Keratinocyte (primary cell): Measurements from ENCODE around the gene KCTD1. TPM values are rescaled to one million over a fixed set of nuclear protein-coding genes. Genes with fewer than 3 reads are reported as not detected.
A peak's percentile ranks its signal among the peaks of the same experiment; 100 is the strongest.

Source experiments
- DNase-seq: peaks from one replicate; pipeline ENCODE4 v3.0.0-alpha.2; 2011; ENCODE audit warnings: low read depth, missing footprints, low spot score
- FAIRE-seq: peaks from 2 replicates; lab custom pipeline; 2011; peaks lifted over from hg19 to GRCh38; lab: Jason Lieb, UNC
- H2AFZ ChIP-seq: 2 replicates; pipeline ENCODE4 v1.6.0; 2012; ENCODE audit warnings: low read length, control low read depth, inconsistent platforms; ENCODE audit not compliant: control insufficient read depth
- H3K27ac ChIP-seq: 2 replicates; pipeline ENCODE4 v1.5.1; 2011; ENCODE audit warnings: low read length; ENCODE audit not compliant: control insufficient read depth, insufficient read depth
- H3K27me3 ChIP-seq: 3 replicates; pipeline ENCODE4 v1.6.0; 2011; ENCODE audit warnings: low read length; ENCODE audit not compliant: control insufficient read depth, insufficient read depth; ENCODE audit errors: extremely low read depth
- H3K36me3 ChIP-seq, 2 experiments: 2 replicates in 1 of 2; 3 replicates in 1 of 2; pipeline ENCODE4 v1.5.1; 2011; ENCODE audit warnings: low read length in 2 of 2, mild to moderate bottlenecking in 1 of 2; ENCODE audit not compliant: control insufficient read depth in 2 of 2, insufficient read depth in 2 of 2; ENCODE audit errors: extremely low read depth in 1 of 2
- H3K4me1 ChIP-seq: 3 replicates; pipeline ENCODE4 v1.5.1; 2011; ENCODE audit warnings: low read length; ENCODE audit not compliant: control insufficient read depth, insufficient read depth; ENCODE audit errors: extremely low read depth
- H3K4me2 ChIP-seq: 3 replicates; pipeline ENCODE4 v1.6.0; 2011; ENCODE audit warnings: low read depth, low read length; ENCODE audit not compliant: control insufficient read depth, insufficient read depth; ENCODE audit errors: extremely low read depth
- H3K4me3 ChIP-seq, 3 experiments: fragments of 200-600 bp in 1 of 3; sonication (generic) in 1 of 3; 2 replicates in 2 of 3; 3 replicates in 1 of 3; pipeline ENCODE4 v1.5.1; 2011 to 2016; ENCODE audit warnings: low read length in 3 of 3, mild to moderate bottlenecking in 3 of 3, control low read depth in 2 of 3, inconsistent platforms in 1 of 3, low read depth in 1 of 3, mixed read lengths in 1 of 3, mixed run types in 1 of 3, moderate library complexity in 1 of 3; ENCODE audit not compliant: control insufficient read depth in 2 of 3, insufficient read depth in 2 of 3; ENCODE audit errors: extremely low read depth in 1 of 3
- H3K79me2 ChIP-seq: 2 replicates; pipeline ENCODE4 v1.6.0; 2012; ENCODE audit warnings: low read length; ENCODE audit not compliant: control insufficient read depth, insufficient read depth
- H3K9ac ChIP-seq: 3 replicates; pipeline ENCODE4 v1.6.0; 2011; ENCODE audit warnings: low read length; ENCODE audit not compliant: control insufficient read depth, insufficient read depth; ENCODE audit errors: extremely low read depth
- H3K9me1 ChIP-seq: 3 replicates; pipeline ENCODE4 v1.6.0; 2011; ENCODE audit warnings: low read length; ENCODE audit not compliant: control insufficient read depth, insufficient read depth; ENCODE audit errors: extremely low read depth
- H3K9me3 ChIP-seq: 2 replicates; pipeline ENCODE4 v1.5.1; 2012; ENCODE audit warnings: low read depth, low read length; ENCODE audit not compliant: control insufficient read depth
- H4K20me1 ChIP-seq: 3 replicates; pipeline ENCODE4 v1.6.0; 2011; ENCODE audit warnings: low read length; ENCODE audit not compliant: control insufficient read depth, insufficient read depth; ENCODE audit errors: extremely low read depth
- EZH2 ChIP-seq: IDR thresholded peaks from one replicate; pipeline ENCODE4 v1.6.1; 2012; ENCODE audit warnings: inconsistent platforms, mild to moderate bottlenecking, low read length, moderate library complexity
- dilution Hi-C: fragments of 300-500 bp; cut with MboI; formaldehyde crosslinking; loops from one replicate; pipeline ENCODE4 v1.7.0; 2020; ENCODE audit warnings: low sequenced_read_pairs; ENCODE audit not compliant: extremely low pct_ligation_motif_present
- polyA plus RNA-seq, 5 experiments: library from polyadenylated mRNA; depleted of rRNA in 3 of 5; stranded (reverse) in 3 of 5; stranded (forward) in 1 of 5; unstranded in 1 of 5; fragments of >200 nt; gene quantifications; 1 replicate in 1 of 5; 2 replicates in 3 of 5; 3 replicates in 1 of 5; pipeline versions ENCODE4 v1.2.1 to v1.2.3, GENCODE V29; 2011 to 2012; ENCODE audit warnings: missing spikeins in 2 of 5, low read depth in 1 of 5, low replicate concordance in 1 of 5
- TF ChIP-seq, protein P1 (sequence below), 3 experiments: IDR thresholded peaks in 1 of 3; conservative IDR thresholded peaks in 1 of 3; optimal IDR thresholded peaks in 1 of 3; 2 replicates in 2 of 3; 3 replicates in 1 of 3; pipeline versions ENCODE3 to v1.5.1; 2011; ENCODE audit warnings: low read length in 3 of 3, mild to moderate bottlenecking in 3 of 3, moderate library complexity in 2 of 3, control low read depth in 1 of 3, inconsistent platforms in 1 of 3; ENCODE audit not compliant: insufficient read depth in 2 of 3; ENCODE audit errors: extremely low read depth in 1 of 3

Gene KCTD1
- polyA plus RNA-seq, 1 donor (not counting 4 experiments of a cell fraction or from before 2014, with no cell fraction given): 32.1 TPM

DNA sequence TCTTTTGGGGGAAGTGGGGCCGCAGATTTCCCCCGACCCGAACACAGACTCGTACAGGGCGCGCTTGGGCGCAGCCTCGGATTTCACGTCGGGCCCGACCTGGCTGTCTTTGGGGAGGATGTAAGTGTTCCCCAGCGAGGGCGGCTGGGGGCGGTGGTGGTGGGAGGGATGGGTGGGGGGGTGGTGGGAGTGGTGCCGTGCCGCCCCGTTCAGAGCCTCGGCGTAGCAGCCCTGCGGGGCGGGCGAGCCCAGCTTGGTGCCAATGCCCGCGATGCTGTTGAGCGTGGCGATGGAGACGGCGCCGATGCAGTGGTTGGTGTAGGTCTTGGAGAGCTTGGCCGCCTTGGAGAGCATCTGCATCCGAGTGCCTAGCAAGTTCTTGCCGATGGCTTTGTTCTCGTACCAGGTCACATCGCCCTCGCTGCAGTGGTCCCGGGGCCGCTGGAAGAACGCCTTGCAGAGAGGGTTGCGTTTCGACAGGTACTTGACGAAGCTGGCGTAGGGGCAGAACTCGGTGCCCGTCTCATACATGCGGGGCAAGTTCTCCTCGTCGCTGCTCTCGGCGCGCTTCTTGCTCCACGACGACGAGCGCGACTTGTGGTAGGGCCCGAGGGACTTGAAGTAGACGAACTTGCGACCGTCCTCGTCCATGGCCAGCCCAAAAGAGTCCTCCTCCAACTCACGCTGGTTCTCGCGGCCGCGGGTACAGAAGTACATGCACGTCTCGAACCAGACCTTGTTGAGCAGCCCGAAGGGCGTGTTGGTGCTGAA, 1.3 kb downstream of the KCTD1 start:
- Histone ChIP-seq H2AFZ (no peak overlapping the region), H3K4me1 (peaks cover 54% of the 10 kb centered on the region), H3K79me2 (peaks cover 61% of the 10 kb centered on the region), H4K20me1 (no peaks in the 10 kb centered on the region), H3K4me3 (peak overlapping the region; percentile 74 to 91 (median 79)), H3K4me2 (peak overlapping the region; percentile 98), H3K27me3 (no peaks in the 10 kb centered on the region), H3K9ac (peak overlapping the region; percentile 82), H3K9me3 (no peaks in the 10 kb centered on the region), H3K9me1 (no peaks in the 10 kb centered on the region), H3K27ac (peak overlapping the region; percentile 70), H3K36me3 (peaks cover 3 to 6% of the 10 kb centered on the region in 2 experiments)
- TF ChIP-seq EZH2: no peak
- TF ChIP-seq, protein P1, sequence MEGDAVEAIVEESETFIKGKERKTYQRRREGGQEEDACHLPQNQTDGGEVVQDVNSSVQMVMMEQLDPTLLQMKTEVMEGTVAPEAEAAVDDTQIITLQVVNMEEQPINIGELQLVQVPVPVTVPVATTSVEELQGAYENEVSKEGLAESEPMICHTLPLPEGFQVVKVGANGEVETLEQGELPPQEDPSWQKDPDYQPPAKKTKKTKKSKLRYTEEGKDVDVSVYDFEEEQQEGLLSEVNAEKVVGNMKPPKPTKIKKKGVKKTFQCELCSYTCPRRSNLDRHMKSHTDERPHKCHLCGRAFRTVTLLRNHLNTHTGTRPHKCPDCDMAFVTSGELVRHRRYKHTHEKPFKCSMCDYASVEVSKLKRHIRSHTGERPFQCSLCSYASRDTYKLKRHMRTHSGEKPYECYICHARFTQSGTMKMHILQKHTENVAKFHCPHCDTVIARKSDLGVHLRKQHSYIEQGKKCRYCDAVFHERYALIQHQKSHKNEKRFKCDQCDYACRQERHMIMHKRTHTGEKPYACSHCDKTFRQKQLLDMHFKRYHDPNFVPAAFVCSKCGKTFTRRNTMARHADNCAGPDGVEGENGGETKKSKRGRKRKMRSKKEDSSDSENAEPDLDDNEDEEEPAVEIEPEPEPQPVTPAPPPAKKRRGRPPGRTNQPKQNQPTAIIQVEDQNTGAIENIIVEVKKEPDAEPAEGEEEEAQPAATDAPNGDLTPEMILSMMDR (optimal IDR thresholded peaks at IDR 0.05 in 1 of 3, IDR thresholded peaks at IDR 0.05 in 1 of 3, conservative IDR thresholded peaks at IDR 0.05 in 1 of 3; ENCODE audit: extremely low read depth in 1 of 3, insufficient read depth in 2 of 3, low read length in 3 of 3): no peak
- DNase-seq: no peak
- FAIRE-seq: no peak
- dilution Hi-C loops: no loop called here

DNA sequence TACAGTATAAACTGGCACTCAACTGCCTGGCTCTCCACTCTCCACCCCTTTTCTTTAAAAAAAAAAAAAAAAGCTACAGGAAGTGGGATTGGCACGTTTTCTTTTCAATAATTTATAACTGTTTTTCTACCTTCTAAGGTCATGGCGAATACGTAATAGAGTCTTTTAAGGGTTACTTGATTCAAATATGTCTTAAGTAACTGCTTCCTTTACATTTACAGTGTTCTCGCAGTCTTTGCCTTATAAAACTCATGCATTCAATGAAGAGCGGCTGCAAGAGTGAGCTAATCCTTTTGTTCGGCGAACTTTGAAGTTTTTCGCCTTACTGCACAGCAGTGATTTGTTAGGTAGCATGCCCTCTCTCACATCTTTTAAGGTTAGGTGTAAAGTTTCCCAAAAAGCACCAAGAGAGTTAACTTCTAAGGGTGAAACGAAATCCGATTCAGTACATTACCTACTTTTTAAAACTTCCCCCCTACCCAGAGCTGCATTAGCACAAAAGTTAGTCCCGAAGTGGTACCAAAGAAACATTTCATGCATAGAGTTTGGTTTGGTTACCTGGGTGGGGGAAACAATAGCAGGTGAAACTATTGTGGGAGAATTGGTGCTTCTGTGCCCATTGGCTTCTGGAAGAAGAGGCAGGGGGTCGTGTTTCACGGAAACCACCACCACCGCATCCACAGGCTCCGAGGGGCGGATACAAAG, 2.0 kb downstream of the KCTD1 start:
- Histone ChIP-seq H3K79me2 (peaks cover 68% of the 10 kb centered on the region), H3K36me3 (peaks cover 3 to 9% of the 10 kb centered on the region in 2 experiments), H3K9me1 (no peaks in the 10 kb centered on the region), H3K9ac (peak overlapping the region; percentile 70), H3K27ac (peak overlapping the region; percentile 70), H3K4me3 (peak overlapping the region; percentile 74 to 91 (median 77)), H2AFZ (no peak overlapping the region), H3K27me3 (no peaks in the 10 kb centered on the region), H3K4me1 (peaks cover 55% of the 10 kb centered on the region), H3K4me2 (peak overlapping the region; percentile 98), H4K20me1 (no peaks in the 10 kb centered on the region), H3K9me3 (no peaks in the 10 kb centered on the region)
- no peak for FAIRE-seq
- dilution Hi-C loops: no loop called here
- no peak for TF ChIP-seq EZH2
- TF ChIP-seq, protein P1 (optimal IDR thresholded peaks at IDR 0.05 in 1 of 3, IDR thresholded peaks at IDR 0.05 in 1 of 3, conservative IDR thresholded peaks at IDR 0.05 in 1 of 3; ENCODE audit: extremely low read depth in 1 of 3, insufficient read depth in 2 of 3, low read length in 3 of 3): no peak
- no peak for DNase-seq
